Retinal pigment epithelial cell (primary cell): ENCODE measurements around the gene MAB21L1.

Experiments
- DNase-seq: peaks from one replicate; pipeline ENCODE4 v3.0.0-alpha.2; 2010; ENCODE audit warnings: low read depth
- H3K4me3 ChIP-seq: 2 replicates; pipeline ENCODE4 v1.5.1; 2011; ENCODE audit warnings: mild to moderate bottlenecking, low read length, control low read depth, moderate library complexity
- TF ChIP-seq, protein P1 (sequence below): conservative IDR thresholded peaks from 2 replicates; pipeline ENCODE4 v1.5.1; 2011; ENCODE audit warnings: low read depth, low read length, control low read depth, inconsistent platforms

MAB21L1 gene

DNA sequence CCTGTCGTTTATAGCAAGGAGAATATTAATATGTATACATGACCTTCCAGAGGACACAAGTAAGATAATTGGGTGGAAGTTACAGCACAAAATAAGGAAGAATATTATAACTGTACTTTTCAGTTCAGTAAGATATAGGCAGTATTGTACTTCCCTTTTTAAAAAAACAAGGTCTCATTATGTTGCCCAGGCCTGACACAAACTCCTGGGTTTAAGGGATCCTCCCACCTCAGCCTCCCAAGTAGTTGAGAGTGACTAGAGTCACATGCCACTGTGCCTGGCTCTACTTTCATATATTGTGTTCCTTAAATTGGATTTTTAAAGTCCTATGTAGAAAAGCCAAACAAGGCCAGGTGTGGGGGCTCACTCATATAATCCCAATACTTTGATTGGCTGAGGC lies 19.5 kb upstream of the MAB21L1 start:
- TF ChIP-seq, protein P1, sequence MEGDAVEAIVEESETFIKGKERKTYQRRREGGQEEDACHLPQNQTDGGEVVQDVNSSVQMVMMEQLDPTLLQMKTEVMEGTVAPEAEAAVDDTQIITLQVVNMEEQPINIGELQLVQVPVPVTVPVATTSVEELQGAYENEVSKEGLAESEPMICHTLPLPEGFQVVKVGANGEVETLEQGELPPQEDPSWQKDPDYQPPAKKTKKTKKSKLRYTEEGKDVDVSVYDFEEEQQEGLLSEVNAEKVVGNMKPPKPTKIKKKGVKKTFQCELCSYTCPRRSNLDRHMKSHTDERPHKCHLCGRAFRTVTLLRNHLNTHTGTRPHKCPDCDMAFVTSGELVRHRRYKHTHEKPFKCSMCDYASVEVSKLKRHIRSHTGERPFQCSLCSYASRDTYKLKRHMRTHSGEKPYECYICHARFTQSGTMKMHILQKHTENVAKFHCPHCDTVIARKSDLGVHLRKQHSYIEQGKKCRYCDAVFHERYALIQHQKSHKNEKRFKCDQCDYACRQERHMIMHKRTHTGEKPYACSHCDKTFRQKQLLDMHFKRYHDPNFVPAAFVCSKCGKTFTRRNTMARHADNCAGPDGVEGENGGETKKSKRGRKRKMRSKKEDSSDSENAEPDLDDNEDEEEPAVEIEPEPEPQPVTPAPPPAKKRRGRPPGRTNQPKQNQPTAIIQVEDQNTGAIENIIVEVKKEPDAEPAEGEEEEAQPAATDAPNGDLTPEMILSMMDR = no peak
- no peak for DNase-seq
- no peak overlapping the region for H3K4me3 ChIP-seq

DNA sequence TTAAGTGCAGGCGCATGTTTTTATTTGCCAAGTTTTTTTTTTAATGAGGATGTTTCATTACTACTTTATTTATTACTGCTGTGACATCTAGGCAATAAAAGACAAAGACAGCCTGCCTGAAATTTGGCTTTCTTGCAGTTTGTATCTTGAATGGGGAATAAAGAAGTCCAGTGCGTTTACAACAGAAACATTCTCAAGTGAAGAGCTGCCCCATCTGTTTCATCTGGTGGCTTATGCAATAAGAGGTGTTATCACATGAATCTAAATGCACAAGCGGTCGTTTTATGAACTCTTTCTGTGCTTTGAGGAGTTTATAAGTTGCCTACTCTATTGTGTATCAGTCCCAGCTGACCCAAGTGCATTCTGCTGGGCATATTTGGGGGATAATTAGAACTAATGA lies 12.6 kb upstream of the MAB21L1 start:
- TF ChIP-seq, protein P1 = no peak
- H3K4me3 ChIP-seq = no peak overlapping the region
- no peak for DNase-seq

DNA sequence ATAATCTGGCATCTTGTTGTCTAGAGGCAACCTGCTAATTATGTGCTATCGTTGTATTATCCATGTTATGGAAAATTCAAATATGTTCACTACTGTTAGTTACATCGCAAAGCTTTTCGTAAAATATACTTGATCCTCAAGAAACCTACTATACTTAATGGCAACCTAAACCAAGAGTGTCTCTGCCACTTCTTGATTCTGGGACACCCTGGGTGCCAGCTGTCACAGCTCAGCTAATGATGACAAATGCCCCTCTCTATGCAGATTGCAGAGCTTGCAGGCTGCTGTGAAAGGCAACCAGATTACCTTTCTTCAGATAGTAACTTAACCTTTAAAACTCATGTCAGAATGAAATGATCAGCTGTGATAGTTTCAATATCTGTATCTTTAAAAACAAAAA lies 8.9 kb upstream of the MAB21L1 start:
- TF ChIP-seq, protein P1 = no peak
- H3K4me3 ChIP-seq = no peak overlapping the region

DNA sequence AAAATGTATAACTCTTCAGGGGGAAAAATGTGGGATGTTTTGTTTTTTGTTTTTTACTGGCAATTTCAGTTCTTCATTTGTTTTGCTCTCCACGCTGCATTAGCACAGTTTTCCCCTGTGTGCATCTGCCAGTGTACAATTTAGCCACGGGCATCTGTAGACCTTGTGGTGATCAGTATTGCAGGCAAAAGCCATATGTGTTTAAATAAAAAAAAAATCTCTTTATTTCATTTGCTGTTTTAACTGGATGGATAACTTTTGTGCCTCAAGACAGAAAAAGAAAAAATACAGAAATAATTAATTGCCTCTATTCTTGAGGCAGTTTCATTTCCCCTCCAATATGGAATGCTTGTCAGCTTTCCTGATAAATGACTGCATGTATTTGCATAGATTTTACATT lies 7.9 kb upstream of the MAB21L1 start:
- TF ChIP-seq, protein P1 = no peak
- no peak for DNase-seq

More for the DNA sequence above, 8.9 kb upstream of the MAB21L1 start:
- no peak for DNase-seq

DNA sequence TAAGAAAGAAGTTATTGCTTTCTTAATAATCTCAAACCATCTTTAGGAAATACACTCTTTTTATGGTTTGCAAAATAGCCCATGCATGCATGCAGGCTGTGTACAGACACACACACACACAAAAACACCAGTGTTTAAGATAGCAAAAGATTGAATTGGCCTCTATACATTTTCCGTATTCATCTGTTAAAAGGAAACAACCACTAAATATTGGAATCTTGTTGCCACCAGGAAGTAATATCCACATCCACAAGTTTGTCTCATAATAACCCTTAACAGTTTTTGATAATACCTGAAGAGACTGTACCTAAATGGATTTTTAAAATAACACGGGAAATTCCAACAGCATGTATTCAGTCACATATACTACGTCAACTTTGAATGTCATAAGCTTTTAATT lies 7.3 kb upstream of the MAB21L1 start:
- no peak for DNase-seq
- no peak overlapping the region for H3K4me3 ChIP-seq
- TF ChIP-seq, protein P1 = no peak

More for the DNA sequence above, 7.9 kb upstream of the MAB21L1 start:
- H3K4me3 ChIP-seq = no peak overlapping the region

DNA sequence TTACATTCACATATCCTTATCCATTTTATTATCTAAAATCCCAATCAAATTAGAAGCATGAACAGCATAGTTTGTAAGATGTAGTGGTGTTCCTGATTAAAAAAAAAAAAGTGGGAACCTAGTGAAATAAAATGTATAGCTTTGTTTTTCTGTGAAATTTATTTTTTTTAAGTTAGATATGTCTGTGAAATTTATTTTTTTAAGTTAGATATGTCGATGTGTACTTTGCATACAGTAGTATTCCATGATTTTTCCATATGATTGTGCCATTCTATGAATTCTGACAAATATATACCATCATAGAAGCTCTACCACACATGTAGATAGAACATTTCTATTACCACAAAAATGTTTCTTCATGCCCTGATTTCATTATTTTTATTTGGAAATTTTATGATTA lies 6.0 kb upstream of the MAB21L1 start:
- no peak for DNase-seq
- TF ChIP-seq, protein P1 = no peak

DNA sequence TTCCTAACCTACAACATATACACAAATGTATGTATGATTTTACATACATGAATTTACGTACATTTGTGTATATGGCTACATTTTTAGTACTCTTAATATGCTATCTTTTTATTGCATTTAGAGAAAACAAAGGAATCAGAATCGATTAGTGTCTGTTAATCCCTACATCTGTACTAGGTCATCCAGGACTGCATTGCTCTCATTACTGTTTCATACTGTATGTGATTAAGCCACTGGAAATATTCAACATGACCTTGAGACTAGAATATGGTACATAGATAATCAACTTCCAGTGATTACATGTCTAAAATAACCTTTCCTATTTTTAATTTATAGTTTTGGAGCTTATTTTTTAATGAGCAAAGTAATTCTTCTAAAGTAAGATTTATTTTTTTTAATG lies 5.3 kb upstream of the MAB21L1 start:
- no peak for DNase-seq
- TF ChIP-seq, protein P1 = no peak
- H3K4me3 ChIP-seq = no peak overlapping the region

More for the DNA sequence above, 6.0 kb upstream of the MAB21L1 start:
- no peak overlapping the region for H3K4me3 ChIP-seq
